Stimulated activated CD8-positive, alpha-beta memory T cell treated with anti-CD3 and anti-CD28 coated beads, Interleukin-12 subunit alpha, Interleukin-12 subunit beta, amount 100 ng/mL, for 1 hour (primary cell): ENCODE measurements around the gene ZNF697.
"Not testable (repeated sequence)": the region's sequence is repeated elsewhere in the genome, so short reads cannot be mapped to it uniquely, and the experiment has no call there.

ENCODE experiments used
- DNase-seq: peaks from one replicate; pipeline ENCODE4 v3.0.0-alpha.2; 2020; ENCODE audit warnings: low read depth

ZNF697 gene

DNA sequence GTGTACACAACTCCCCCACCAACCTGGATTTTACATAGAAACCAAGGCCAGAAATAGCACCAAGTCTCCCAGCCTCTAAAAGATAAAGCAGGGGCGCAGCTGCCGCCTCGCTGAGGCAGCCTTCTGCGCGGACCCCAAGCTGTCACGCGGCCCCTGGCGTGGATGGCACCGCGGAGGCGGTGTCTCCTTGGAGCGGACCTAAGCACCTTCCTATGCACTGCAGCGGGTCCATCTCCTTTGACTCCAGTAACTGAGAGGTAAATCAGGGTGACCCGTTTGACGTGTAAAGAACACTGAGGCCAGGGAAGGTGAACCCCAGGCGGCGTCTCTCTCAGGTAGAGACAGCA lies 17.0 kb downstream of the ZNF697 start:
- no peak for DNase-seq

DNA sequence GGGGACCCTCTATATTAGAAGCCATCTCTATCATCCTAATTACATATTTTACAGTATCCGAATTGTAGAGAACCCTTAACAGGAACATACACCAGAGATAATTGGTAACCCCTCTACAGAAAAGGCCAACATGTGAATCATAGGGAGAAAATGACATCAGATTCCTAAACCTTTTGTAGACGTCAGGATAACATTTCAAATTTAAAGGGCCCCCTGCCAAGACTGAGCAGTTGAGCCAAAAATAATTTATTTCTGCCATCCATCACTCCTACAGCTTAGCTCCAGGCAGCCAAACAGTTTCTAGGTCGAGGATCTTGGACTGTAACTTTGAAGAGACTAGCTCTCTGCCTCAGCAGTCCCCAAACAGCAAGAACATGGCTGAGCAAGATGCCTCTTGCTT lies 21.2 kb downstream of the ZNF697 start:
- no peak for DNase-seq

DNA sequence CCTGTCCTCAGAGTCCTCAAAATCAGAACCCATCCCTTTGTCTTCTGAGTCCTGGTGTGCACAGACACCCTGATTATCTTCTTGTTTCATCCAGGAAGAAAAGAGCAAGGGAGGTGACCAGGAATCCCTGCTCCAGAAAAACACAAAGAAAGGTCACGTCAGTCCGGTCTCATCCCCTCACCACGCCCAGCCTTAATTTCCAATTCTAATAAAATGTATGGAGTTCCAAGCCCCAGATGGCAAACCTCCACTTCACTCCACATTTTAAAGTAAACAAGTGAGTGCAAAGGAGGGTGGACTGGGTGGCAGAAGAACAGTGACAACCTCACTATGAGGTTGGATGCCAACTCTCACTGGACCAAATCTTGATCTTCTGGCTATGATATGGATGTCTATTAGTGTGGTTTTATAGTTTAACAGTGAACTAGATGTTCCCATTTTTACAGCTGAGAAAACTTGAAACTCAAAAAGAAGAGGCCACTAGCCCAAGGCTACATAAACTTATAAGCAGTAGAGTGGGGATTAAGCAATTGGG lies 22.0 kb downstream of the ZNF697 start:
- DNase-seq, result no peak

DNA sequence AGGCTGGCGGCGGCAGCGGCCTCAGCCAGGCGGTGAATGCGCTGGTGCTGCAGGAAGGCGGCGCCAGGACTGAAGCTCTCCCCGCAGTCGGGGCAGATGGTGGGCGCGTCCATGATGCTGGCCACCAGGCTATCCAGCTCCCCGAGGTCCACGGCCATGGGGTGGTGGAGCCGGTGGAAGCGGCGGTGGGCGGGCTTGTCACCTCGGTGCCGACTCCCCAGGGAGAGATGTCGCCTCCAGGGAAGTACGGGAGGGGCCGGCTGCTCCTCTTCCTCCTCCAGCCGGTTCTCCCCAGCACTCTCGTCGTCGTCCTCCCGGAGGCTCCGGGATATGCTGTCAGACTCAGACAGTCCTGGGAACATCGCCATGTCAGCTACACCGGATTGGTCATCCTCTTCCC lies 24.4 kb downstream of the ZNF697 start:
- DNase-seq, result no peak

DNA sequence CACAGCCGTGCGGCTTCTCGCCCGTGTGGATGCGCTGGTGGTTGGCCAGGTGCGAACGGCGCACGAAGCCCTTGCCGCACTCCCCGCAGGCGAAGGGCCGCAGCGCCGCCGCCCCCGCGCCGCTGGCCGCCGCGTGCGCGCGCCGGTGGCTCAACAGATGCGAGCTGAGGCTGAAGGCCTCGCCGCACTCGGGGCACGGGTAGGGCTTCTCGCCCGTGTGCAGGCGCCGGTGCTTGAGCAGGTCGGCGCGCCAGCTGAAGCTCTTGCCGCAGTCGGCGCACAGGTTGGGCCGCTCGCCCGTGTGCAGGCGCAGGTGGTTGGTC lies 24.9 kb downstream of the ZNF697 start:
- DNase-seq, result no peak

DNA sequence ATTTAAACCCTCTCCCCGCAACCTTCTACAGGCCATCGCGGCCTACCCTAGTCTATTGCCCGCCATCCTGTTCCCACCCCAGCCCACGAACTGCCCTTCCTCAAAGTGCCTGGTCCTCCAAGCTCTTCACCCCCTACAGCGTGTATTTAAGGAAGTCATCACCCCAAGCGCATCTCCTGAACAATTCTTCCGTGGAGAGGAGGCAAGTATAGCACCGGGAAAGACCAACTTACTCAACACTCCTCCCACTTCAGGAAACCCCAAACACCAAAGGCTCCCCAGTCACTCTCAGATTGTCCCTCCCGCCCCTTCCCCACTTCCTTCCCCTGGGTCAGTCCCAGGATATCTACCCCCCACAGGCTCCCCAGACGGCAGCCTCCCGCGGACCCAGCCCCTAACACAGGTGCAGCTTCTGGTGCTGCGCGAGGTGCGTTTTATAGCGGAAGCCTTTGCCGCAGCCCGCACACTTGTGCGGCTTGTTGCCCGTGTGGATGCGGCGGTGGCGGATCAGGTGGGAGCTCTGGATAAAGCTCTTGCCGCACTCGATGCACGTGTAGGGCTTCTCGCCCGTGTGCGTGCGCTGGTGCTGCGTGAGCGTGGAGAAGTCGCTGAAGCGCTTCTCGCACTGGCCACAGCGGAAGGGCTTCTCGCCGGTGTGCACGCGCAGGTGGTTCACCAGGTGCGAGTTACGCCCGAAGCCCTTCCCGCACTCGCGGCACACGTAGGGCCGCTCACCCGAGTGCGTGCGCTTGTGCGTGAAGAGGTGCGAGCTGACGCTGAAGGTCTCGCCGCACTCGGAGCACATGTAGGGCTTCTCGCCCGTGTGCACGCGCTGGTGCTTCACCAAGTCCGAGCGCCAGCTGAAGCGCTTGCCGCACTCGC lies 25.5 kb downstream of the ZNF697 start:
- DNase-seq, result no peak

DNA sequence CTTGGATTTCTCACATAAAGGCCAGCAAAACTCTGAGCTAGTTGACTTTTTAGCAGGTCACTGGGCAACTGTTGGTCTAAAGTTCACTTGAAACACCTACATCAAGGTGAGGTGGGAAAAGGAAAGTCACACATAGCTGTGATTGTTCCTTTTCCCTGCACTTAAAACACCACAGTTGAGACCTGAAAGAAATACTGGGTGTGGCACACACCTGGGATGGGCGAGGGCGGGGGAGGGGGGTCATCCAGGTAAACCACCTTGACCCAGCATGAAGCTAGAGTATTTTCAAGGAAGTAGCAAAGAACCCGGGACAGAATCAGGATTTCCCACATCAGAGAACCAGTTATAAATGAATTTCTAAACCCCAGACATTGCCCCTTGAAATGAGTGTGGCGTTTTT lies 26.4 kb downstream of the ZNF697 start:
- DNase-seq, result no peak

DNA sequence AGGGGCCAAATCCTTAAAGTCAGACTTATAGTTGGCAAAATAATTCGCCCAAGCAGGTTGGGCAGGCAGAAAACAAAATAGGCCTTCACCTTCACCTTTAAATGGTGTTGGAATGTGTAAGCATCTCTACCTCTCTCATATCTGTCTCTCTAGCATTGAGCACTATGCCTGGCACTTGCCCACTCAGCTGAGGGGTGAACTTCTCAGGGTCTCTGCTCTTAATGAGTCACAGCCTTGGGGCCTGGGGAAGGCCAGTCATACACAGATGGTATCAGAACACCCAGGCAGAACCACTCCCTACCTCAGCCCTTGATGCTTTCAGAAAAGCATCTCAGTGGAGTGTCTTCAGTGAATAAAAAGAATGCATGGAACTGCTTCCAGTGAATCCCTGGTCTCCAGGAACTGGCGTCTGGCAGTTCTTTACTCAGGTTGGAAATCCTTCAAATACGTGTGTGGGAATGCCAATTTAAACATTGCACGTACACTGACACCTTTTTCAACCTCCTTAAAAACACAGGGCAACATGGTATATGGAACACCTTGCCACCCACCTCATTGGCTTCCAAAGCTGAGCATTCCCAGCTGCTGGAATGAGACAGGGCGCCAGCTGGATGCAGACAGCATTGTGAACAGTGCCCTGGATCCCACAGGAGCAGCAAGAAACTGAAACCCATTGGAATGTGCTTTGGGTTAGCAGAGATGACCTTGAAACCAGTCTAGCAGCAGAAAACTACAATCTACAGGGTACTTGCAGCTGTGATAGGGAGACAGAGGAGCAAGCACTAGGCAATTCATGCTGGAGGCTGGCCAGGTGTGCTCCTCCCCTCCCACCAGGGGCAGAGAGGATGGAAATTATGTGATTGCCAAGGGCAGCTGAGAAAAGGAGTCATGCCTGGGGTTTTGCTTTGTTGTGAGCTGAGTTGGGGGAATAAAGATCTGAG lies 30.0 kb downstream of the ZNF697 start:
- no peak for DNase-seq

DNA sequence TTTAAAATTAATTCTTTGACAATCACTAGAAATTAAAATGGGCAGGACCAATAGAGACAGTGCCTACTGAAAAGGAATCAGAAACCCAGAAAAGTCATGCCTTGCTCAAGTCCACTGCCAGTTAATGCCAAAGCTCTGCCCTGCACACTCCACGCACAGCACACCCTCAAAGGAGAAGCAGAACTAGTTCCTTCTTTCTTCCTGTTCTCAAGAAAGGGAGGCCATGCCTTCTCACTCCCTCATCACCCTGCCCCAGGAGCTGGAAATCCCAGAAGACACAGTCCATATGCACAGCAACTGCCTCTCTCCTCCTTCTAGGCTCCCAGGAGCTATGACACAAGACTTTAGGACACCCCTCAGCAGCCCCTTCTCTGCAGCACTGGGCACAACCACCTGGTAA lies 31.3 kb downstream of the ZNF697 start:
- DNase-seq, result not testable (repeated sequence)

DNA sequence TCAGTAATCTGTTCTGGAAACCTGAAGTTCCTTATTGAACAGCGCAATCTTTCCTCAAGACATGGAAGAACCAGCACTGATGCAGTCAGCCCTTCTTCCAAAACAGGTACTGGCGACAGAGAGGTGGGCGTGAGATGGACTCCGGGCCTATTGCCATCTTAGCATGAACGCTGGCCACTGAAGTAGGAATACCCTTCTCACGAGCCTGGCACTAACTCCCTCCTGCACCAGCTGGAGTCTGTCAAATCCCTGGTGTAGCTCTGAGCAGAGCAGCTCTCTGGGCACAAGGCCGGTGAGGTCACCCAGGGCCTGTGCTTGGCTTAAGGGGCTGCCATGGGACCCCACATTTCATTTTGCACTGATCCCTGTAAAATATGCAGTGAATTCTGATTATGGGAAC lies 33.0 kb downstream of the ZNF697 start:
- DNase-seq, result not testable (repeated sequence)

DNA sequence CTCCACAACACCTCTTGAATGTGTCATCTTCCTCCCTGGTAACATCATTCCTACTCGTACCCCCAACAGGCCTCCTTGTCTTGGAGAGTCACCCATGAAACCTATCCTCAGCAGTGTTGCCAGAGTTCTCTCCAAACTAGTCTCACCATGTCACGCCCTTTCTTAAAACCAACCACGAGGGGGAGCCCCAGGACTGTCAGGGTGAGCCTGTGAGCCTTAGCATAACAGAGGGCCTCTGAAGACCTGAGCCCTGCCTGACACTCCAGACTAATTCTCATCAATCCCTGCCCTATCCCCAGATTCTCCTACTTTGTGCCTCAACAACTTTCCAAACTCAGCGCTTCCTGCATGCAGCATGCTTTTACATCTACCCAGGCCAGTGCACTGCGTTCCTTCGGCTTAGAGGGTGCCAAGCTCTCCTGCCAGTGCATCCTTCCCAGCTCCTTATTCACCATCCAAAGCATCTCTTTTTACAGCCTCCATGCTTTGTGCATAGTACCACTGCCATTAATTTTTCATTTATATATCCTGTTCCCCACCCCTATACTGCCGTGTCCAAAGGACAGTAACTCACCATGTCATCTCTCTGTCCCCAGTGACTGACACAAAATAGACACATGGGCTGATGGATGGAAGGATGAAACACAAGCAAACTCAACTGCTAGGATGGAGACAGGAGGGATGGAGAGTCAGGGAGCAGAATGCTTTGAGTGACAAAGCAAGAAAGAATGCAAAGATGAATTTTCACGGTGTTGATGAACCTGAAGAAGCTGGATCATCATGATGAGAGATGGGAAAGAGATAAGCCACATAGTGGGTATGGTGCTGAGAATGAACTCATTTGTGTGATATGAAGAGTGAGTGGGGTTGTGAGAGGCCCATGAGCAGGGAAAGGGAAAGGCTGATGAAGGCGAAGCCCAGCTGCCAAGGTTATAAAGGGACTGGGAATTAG lies 34.0 kb downstream of the ZNF697 start:
- DNase-seq, result peak; percentile 27

DNA sequence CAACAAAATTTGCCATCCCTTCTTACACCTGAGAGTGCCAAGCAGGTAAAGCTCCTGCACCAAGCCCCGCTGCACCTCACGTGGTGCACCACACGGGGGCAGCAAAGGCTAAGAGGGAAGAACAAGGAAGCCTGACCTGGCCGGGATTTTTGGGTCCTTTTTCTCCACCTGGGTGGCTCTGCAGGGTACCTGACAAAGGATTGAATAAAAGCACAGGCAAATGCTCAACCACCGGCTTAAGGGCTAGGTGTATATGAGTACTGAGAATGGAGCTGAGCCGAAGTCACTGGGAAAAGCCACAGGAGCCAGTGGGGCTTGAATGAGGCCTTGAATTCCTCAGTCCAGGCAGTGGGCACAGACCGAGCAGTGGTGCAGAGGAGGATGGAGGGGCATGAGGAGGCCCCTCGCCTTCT lies 36.4 kb downstream of the ZNF697 start:
- peak; percentile 10 for DNase-seq

DNA sequence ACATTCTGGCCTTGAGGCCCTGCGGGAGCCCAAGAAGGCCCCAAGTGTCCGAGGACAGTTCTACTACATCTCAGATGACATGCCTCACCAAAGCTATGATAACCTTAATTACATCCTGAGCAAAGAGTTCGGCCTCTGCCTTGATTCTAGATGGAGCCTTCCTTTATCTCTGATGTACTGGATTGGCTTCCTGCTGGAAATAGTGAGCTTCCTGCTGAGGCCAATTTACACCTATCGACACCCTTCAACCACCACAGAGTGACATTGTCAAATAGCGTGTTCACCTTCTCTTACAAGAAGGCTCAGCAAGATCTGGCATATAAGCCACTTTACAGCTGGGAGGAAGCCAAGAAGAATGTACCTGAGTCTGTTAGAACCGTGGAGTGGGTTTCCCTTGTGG lies 39.2 kb downstream of the ZNF697 start:
- DNase-seq, result not testable (repeated sequence)

DNA sequence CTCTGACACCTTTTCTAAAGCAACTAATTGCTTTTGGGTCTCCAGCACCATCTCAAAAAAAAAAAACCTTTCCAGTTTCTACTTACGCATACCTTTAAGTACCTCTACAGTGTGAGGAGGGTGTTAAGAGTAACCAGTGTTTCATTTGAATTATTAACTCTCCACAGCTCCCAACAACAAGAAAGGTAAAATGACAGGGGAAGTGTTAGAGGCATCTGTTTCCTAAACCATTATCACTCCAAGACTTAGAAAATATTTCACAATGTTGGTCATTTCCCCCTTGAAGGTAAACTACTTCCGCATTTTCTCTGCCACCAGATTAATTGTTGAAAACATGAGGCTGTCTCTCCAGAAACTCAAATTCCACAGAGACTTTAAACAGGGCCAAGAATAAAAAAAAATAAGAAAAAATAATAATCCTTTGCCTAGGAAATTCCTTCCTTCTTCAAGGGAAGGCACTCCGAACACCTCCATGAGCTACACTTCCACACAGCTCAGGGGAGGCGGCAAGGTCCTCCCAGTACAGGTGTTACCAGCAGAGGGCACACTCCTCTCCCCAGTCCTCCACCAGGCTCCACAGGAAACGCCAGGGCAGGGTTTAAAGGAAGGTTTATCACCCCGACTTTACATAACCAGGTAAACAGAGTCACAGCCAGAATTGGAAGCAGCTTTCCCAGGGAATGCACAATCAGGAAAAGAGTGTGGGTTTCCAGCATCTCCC lies 40.8 kb downstream of the ZNF697 start:
- DNase-seq, result not testable (repeated sequence)

DNA sequence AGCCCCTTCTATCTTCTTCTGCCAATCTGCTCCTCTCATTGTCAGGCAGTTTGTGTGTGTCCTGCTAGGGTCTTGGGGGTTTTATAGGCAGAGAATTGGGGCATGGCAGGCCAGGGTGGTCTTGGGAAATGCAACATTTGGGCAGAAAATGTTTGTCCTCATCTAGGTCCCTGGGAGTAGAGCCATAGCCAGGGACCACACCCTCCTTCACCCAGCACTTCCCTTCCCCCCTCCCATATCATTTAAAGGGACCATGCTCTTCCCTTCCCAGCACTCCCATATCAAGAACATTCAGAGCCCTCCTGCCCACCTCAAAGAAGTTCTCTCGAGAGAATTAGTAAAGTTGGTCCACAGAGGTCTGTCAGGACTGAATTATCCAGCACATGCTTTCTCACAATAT lies 41.7 kb downstream of the ZNF697 start:
- DNase-seq, result no peak

DNA sequence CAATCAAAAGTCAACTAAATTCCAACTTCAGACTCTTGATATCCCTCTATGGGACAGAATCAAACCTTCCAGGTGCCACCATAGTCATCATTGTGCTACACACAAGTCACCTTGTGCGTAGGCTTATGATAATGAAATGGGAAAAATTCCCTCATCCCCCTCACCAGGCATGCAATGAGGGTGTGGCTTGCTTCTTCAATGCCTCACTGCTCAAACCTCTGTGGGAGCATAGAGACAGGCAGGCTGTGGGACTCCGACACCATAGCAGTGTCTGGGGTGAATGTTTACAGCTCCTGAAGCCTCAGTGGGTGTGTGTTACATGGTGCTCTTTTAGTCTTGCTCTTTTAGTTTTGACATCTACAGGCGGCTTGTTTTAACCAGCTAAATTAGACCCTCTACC lies 42.4 kb downstream of the ZNF697 start:
- no peak for DNase-seq

DNA sequence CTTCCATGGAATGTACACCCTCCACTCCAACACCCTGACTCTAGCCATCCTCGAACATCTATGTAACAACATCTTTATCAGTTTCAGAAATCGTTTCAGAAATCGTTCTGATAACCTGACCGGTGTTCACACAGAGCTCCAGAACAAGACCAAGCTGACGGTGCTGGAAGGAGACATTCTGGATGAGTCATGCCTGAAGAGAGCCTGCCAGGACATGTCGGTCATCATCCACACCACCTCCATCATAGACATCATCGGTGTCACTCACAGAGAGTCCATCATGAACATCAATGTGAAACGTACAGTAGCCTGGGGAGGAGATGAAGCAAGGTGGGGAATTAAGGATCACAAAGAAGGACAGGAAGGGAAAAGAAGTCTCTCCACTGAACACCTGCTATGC lies 43.0 kb downstream of the ZNF697 start:
- DNase-seq, result not testable (repeated sequence)

DNA sequence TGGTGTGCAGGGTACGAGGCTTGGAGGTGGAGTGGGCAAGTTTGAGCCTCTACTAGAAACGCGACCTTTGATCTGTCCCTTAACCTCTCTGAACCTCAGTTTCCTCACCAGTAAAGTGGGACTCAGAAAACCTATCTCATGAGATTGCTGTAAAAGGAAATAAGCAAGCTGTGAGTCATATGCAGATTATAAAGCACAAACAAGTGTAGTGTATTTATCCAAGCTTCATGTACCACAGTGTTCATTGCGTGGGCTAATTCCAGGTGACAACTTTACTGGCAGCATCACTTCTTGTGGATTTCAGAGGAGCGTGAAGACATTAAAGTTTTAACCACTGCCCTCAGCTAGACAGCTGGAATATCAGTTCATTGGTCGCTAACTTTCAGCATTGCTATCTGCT lies 44.4 kb downstream of the ZNF697 start:
- no peak for DNase-seq

DNA sequence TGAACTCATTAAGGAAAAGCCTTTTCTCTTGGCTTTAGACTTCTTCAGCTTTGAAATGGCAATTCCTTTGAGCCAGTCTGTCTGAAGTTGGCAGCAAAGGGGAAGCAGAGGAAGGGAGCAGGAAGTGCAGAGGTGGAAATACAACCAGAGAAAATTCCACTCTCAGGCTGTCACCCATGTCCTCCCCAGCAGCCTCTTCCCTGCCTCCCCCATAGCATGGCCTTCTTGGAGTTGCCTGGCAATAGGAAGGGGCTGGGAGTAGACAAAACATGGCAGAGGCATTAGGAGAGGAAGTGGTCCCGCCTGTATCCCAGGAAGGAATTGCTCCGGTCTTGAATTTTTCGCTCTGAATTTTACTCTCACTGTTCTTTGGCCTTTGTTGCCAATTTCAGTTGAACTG lies 44.8 kb downstream of the ZNF697 start:
- DNase-seq, result not testable (repeated sequence)

DNA sequence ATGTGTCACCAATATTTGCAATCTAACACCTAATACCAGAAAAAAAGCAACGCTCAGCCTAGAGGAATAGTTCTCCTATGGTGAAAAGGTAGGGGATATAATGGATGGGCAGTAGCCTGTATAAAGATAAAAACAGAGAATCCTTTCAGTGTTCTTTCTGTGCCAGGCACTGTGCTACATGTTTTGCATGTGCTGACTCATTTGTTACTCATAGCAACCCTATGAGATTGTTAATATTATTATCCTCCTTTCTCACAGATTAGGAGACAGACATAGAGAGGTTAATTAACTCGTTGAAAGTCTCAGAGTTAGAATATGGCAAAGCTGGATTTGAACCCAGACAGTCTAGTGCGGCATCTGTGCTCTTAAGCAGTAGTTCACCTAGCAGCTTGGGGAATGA lies 45.3 kb downstream of the ZNF697 start:
- not testable (repeated sequence) for DNase-seq

DNA sequence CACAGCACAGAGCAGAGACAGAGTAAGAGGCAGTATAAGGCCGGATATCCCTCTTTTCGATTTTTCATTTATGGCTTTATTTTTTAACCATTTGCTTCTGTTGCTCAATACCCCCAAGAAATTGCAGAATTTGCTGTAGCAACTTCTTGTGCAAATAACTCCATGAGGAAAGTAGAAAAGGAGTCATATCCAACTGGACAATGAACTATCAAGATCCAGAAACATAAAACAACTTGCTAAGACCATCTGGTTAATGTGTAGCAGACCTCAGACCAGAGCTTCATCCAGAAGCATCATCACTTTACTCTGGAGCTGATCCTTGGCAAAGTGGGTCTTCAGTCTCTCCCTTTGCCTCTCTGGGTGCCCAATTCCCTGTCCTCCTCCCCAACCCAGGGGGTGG lies 45.9 kb downstream of the ZNF697 start:
- DNase-seq, result no peak
